ENCODE measurements around the gene DVL1.

DVL1 gene

DNA sequence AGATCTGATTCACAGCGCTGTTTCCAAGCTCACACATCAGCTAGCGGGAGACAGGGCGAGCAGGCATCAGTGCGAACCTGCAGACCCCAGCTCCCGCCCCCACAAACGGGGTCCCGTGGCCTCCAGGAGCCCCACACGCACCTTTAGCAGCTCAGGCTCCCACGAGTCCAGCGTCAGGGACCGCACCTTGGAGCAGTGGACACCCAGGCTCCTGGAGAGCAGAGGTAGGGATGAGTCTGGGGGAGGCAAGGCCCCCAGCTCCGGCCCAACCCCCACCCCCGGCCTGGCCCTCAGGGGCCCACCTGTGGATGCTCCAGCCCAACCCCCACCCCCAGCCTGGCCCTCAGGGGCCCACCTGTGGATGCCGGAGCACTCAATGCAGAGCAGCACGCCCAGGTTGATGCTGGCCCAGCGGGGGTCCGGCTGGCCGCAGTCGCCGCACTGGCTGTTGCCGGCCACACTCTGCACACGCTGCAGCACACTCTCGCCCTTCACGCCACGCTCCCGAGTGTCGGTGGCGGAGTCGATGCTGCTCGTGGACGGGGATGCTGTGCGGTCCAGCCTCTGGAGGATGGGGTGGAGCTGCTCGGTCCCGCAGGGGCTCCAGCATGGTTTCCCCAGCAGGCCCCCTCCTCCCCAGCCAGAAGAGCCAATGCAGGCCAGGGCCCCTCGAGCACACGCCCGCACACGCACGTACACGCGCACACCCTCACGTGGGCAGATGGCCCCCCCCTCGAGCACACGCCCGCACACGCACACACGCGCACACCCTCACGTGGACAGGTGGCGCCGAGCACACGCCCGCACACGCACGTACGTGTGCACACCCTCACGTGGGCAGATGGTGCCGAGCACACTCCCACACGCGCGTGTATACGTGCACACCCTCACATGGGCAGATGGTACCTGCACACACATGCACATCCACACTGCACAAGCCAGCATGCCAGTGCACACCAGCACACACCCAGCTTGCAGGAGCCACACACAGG is 52.9 kb downstream of the DVL1 start:
- DNase-seq (ENCODE audit: low read depth), result no peak

DNA sequence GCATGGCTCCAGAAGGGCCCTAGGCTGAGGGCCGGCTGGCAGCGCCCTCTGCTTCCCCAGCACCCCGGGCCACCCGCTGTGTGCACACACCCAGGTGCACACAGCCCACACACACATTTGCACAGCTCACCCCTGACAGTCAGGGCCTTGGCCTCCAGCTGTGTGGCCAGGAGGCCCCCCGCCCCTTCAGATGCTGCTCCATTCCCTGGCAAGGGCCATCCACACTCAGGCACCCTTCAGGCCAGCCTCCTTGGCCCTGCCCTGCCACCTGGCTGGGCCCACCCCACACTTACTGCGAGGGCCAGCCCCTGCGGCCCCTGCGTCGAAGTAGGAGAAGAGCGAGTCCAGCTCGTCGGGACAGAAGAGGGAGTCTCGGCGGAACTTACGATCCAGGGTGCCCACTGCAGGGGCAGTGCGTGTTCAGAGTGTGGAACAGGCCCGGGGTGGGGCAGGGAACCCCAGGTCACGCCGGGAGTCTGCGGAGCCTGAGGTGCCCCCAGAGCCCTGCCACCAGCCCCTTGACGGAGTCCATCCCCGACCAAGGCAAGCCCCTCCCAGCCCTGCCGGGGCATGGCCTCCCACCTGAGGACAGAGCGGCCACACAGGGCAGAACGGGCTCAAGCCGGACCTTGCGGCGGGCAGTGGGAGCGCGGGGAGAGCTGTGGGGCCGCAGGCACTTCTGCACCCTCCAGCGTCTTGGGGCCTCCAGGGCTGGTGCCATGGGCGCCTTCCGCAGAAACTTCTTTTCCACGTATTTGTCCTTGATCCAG is 53.9 kb downstream of the DVL1 start:
- DNase-seq (ENCODE audit: low read depth), result no peak

DNA sequence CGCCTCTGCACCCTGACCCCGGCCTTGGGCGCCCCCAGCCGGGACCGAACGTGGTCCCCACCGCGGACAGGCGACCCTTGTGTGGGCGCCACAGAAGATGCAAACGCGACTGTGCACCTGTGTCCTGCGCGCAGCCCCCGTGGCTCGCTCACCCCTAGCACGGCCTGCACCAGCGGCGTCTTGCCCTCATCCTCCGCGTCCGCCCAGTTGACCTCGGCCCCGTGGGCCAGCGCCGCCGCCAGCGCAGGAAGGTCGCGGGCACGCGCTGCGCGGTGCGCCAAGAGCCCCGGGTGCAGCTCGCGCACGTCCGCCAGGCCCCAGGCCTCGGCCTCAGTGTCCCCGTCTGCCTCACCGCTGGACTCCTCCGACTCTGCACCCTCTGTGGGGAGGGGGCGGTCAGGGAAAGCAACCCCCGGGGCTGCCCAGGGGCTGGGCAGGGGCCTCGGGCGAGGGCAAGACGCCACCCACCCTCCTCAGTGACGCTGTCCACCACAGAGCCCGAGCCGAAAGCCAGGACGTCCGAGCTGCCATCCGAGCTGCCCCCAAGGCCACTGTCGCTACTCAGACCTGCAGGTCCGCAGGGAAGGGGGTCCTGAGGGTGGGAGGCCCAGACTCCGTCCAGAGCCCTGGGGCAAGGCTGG is 54.8 kb downstream of the DVL1 start:
- no peak for DNase-seq (ENCODE audit: low read depth)

DNA sequence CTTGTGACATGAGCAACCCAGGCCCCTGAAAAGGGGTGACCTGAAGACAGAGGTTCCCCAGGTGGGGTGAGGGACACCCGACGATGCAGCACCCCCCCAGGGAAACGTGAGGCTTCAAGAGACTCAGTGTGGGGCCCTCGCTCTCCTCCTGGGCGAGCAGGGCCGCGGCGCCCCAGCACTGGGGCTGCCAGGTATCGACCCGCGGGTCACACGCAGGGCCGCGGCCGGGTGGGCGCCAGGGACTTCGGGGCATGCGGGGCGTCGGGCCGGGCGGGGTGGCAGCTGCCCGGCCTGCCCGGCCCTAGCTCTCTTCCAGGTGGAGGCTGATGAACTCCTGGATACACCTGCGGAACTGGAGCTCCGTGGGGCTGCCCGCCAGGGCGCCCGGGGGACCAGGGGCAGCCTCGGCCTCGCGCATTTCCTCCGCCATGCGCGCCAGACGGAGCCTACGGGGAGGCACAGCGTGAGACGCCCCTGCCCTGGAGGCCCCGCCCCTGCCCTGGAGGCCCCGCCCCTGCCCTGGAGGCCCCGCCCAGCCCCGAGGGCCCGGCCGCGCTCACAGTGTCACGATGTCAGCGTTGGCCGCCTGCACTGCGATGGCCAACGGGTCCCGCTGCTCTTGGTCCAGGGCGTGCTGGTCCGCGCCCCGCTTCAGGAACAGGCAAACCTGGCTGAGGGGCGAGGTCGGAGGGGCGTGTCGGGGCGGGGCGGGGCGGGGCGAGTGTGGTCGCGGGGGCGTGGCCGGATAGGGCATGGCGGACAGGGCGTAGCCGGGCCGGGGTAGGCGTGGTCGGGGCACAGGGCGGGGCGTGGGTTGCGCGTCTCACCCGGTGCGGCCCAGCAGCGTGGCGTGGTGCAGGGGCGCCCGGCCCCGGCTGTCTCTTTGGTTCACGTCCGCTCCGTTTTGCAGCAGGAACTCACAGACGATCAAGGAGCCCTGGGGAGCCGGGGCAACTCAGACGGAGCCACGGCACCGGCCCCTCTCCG is 55.7 kb downstream of the DVL1 start:
- no peak for DNase-seq (ENCODE audit: low read depth)

DNA sequence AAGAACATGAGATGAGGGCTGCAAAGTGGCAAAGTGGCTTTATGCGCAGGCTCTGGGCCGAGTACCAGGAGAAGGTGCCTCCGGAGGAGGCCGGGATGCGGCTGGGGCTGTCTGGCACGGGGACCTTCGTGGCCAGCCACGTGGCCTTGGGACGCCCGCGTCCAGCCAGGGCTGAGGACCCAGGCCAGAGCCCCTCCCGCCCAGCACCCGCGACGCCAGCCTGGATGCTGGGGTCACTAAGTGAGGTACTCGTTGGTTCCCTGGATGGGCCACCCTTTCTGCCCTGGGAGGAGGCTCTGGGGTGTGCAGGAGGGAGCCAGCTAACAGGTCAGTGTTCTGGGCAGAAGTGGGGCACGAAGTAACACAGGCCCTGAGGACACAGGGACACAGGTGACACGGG is 56.4 kb downstream of the DVL1 start:
- no peak for DNase-seq (ENCODE audit: low read depth)

DNA sequence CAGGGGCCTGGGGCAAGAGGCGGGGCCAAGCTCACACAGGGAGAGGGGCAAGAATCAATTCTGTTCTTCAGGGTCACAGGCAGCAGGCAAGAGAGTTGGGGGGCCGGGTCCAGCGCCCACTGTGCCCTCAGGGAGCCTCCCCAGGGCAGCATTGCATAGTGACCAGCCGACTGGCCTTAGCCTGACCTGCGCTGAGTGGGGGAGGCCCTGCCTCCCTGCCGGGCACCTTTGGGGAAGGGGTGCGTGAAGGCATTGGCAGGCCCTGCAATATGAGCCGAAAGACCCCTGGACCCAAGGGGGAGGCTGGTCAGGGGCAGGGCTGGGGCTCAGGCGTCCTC is 56.8 kb downstream of the DVL1 start:
- DNase-seq (ENCODE audit: low read depth), result no peak

DNA sequence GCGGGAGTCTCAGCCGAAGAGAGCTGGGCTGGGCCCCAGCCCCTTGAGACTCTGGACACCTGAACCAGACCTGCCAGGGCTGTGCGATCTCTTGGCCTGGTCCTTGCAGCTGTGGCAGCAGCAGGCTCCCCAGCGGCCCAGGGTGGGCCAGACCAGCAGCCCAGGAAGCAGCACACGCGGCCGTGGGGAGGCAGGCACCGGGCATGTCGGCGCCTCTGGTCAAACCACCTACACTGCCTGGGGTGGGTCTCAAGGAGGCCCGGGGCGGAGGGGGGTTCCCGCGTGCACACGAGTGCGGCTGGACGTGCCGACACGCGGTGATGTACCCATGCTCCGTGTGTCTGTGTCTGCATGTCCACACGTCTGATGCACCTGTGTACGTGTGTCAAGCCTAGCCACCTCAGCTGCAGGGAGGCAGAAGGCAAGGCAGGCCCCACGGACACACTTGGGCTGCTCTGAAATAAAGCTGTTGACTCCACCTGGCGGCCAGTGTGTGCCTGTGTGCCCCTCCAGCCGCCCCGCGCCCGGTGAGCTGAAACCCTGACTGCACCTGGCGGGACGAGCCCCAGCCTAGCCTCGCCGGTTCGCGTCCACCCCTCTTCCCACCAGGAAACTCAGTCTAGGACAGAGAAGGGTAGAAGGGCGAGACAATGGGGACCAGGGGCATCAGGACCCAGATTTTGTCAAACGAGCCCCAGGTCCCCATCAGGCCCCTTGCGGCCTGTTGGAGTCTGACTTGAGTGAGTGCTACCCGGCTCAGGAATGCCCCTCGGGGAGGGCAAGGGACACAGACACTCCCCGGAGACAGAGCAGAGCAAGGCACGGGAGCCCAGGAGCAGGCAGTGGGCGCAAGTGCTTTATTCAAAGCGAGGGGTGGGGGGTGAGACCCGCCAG is 57.4 kb downstream of the DVL1 start:
- peak; percentile 15 for DNase-seq (ENCODE audit: low read depth)

DNA sequence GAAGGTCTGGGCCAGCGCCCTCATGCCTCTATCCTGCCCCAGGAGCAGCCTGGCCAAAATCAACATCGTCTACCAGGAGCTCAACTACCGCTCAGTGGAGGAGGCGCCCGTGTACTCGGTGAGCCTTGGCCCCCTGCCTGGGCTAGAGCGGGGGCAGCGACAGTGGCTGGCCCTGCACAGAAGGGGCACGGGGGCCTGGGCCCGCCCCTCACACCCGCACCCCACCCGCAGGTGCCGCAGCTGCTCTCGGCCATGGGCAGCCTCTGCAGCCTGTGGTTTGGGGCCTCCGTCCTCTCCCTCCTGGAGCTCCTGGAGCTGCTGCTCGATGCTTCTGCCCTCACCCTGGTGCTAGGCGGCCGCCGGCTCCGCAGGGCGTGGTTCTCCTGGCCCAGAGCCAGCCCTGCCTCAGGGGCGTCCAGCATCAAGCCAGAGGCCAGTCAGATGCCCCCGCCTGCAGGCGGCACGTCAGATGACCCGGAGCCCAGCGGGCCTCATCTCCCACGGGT is 58.1 kb downstream of the DVL1 start:
- DNase-seq (ENCODE audit: low read depth), result no peak

DNA sequence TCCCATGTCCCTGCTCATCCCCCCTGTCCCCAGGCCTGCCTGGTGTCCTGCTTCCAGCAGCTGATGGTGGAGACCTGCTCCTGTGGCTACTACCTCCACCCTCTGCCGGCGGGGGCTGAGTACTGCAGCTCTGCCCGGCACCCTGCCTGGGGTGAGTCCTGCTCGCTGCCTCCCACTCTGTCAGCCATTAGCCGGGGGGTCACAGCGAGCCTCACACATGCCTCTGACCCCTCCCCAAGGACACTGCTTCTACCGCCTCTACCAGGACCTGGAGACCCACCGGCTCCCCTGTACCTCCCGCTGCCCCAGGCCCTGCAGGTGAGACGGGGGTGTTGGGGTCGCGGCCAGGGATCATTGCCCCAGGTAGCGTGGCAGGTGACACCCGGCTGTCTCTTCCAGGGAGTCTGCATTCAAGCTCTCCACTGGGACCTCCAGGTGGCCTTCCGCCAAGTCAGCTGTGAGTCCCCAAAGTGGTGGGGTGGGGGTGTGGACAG is 58.9 kb downstream of the DVL1 start:
- DNase-seq (ENCODE audit: low read depth), result no peak

DNA sequence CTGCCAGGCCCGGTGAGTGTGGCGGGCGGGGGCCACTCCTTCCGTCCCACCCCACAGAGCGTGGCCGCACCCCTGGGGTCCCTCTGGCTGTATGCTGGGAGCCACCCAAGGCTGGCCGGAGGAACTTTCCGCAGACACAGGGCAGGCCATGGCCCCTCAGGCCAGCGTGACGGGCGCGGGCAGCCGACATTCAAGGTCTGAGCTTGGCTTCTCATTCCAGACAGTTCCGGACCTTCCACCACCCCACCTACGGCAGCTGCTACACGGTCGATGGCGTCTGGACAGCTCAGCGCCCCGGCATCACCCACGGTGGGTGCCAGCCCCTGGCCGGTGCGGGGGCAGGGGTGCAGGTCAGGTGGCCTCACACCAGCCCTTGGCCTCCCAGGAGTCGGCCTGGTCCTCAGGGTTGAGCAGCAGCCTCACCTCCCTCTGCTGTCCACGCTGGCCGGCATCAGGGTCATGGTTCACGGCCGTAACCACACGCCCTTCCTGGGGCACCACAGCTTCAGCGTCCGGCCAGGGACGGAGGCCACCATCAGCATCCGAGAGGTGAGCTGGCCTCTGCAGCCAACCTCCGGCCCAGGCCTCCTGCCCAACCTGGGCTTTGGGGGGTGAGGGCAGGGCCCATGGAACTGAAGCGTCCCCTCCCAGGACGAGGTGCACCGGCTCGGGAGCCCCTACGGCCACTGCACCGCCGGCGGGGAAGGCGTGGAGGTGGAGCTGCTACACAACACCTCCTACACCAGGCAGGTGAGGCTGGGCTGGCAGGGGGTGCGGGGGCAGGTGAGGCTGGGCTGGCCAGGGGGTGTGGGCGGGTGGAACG is 61.7 kb downstream of the DVL1 start:
- no peak for DNase-seq (ENCODE audit: low read depth)

DNA sequence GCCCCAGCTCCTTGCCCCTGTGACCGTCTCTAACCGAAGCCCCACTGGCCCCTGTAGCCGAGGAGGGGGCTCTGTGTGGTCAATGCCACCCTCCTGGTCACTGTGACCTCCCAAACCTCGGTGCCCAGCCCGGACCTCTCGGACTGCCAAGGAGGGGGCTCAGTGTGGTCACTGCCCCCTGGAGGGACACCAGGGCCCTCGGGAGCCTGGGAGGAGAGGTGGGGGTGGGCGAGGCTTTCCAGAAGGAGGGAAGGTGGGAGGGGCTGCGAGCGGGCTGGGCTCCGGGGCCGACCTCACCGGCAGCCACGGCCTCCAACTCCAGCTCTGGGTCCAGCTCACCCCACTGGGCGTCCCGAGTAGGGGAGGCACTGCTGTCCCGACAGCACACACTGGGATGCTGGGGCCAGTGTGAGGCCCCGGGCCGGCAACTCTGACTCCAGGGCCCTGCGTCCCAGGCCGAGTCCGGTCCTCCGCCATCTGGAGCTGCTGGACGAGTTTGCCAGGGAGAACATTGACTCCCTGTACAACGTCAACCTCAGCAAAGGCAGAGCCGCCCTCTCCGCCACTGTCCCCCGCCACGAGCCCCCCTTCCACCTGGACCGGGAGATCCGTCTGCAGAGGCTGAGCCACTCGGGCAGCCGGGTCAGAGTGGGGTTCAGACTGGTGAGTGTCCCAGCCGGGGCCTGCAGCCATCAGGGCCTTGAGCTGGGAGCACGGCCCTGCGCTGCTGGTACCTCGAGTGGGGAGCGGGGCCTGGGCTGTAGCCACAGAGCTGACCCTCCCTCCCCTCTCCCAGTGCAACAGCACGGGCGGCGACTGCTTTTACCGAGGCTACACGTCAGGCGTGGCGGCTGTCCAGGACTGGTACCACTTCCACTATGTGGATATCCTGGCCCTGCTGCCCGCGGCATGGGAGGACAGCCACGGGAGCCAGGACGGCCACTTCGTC is 62.6 kb downstream of the DVL1 start:
- DNase-seq (ENCODE audit: low read depth), result no peak

DNA sequence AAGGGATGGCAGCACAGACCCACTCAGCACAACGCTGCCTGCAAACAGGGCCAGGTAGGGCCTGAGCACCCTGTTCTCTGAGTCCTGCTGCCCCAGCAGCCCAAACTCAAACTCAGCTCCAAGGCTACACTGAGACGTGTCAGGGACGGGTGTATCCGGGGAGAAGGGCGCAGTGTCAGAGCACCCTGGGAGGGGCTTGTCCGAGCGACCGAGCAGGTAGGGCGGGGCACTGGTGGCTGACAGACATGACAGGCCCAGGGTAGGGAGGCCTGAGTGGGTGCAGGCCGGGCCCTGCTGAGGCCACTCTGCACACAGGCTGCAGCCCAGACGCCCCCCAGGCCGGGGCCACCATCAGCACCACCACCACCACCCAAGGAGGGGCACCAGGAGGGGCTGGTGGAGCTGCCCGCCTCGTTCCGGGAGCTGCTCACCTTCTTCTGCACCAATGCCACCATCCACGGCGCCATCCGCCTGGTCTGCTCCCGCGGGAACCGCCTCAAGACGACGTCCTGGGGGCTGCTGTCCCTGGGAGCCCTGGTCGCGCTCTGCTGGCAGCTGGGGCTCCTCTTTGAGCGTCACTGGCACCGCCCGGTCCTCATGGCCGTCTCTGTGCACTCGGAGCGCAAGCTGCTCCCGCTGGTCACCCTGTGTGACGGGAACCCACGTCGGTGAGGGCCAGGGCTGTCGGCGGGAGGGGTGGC is 63.5 kb downstream of the DVL1 start:
- no peak for DNase-seq (ENCODE audit: low read depth)

Data from non-pigmented ciliary epithelial cell (primary cell).